Subcutaneous abdominal adipose tissue (tissue), 5 donors: ENCODE results near the gene LRTM2.

Source experiments
- H3K27ac ChIP-seq: one replicate; pipeline ENCODE4 v1.7.0; 2013; ENCODE audit warnings: low read depth, mild to moderate bottlenecking, inconsistent platforms, low read length, moderate library complexity
- H3K27me3 ChIP-seq, 5 donors: one replicate each; pipeline ENCODE4 v1.7.0; 2013; ENCODE audit warnings: low read length in 5 of 5, inconsistent platforms in 1 of 5; ENCODE audit not compliant: control insufficient read depth in 5 of 5, insufficient read depth in 4 of 5
- H3K36me3 ChIP-seq, 5 donors: one replicate each; pipeline ENCODE4 v1.7.0; 2013; ENCODE audit warnings: low read length in 5 of 5; ENCODE audit not compliant: control insufficient read depth in 5 of 5, insufficient read depth in 5 of 5
- H3K4me1 ChIP-seq, 5 donors: one replicate each; pipeline ENCODE4 v1.7.0; 2013; ENCODE audit warnings: low read length in 5 of 5, mild to moderate bottlenecking in 3 of 5, moderate library complexity in 1 of 5; ENCODE audit not compliant: control insufficient read depth in 5 of 5, insufficient read depth in 5 of 5
- H3K4me3 ChIP-seq, 5 donors: one replicate each; pipeline ENCODE4 v1.7.0; 2013; ENCODE audit warnings: low read length in 5 of 5, low read depth in 1 of 5
- H3K9ac ChIP-seq, 5 donors: one replicate each; pipeline ENCODE4 v1.7.0; 2013; ENCODE audit warnings: low read length in 5 of 5, mild to moderate bottlenecking in 4 of 5, moderate library complexity in 3 of 5
- H3K9me3 ChIP-seq, 5 donors: one replicate each; pipeline ENCODE4 v1.7.0; 2013; ENCODE audit warnings: low read length in 5 of 5; ENCODE audit not compliant: control insufficient read depth in 5 of 5
- donor health status: healthy.
- donor health status: healthy.
- donor health status: healthy.
- donor health status: healthy.
- donor health status: healthy.

Gene LRTM2

GRCh38 chr12:1797011-1797901 is 23.1 kb upstream of the LRTM2 start:
- H3K4me3 ChIP-seq = peak overlapping the region in 4 of 5 donors; percentile 74 to 81 (median 78)
- H3K36me3 ChIP-seq = no peaks in the 10 kb centered on the region
- H3K27ac ChIP-seq = peak overlapping the region; percentile 69
- no peaks in the 10 kb centered on the region for H3K27me3 ChIP-seq
- peak overlapping the region in 4 of 5 donors; percentile 73 to 90 (median 90) for H3K9ac ChIP-seq
- H3K9me3 ChIP-seq = no peaks in the 10 kb centered on the region
- H3K4me1 ChIP-seq = peaks cover 6 to 57% (median 45%) of the 10 kb centered on the region in 5 donors

GRCh38 chr12:1797991-1798640 is 22.2 kb upstream of the LRTM2 start:
- Histone ChIP-seq H3K9ac (peak overlapping the region in 1 of 5 donors; percentile 90), H3K36me3 (no peaks in the 10 kb centered on the region), H3K9me3 (no peaks in the 10 kb centered on the region), H3K4me1 (peaks cover 4 to 53% (median 37%) of the 10 kb centered on the region in 5 donors), H3K27me3 (no peaks in the 10 kb centered on the region), H3K4me3 (no peak overlapping the region), H3K27ac (no peak overlapping the region)

GRCh38 chr12:1798641-1799020 is 21.7 kb upstream of the LRTM2 start:
- Histone ChIP-seq H3K4me3 (no peak overlapping the region), H3K27me3 (no peaks in the 10 kb centered on the region)

GRCh38 chr12:1799051-1799881 is 21.1 kb upstream of the LRTM2 start:
- Histone ChIP-seq H3K27me3 (no peaks in the 10 kb centered on the region), H3K27ac (no peak overlapping the region), H3K9ac (no peak overlapping the region), H3K9me3 (no peaks in the 10 kb centered on the region), H3K36me3 (no peaks in the 10 kb centered on the region), H3K4me1 (peaks cover 4 to 43% (median 33%) of the 10 kb centered on the region in 5 donors), H3K4me3 (no peak overlapping the region)

More at GRCh38 chr12:1798641-1799020, 21.7 kb upstream of the LRTM2 start:
- H3K36me3 ChIP-seq = no peaks in the 10 kb centered on the region
- H3K4me1 ChIP-seq = peaks cover 4 to 50% (median 33%) of the 10 kb centered on the region in 5 donors
- no peak overlapping the region for H3K9ac ChIP-seq
- H3K9me3 ChIP-seq = no peaks in the 10 kb centered on the region
- no peak overlapping the region for H3K27ac ChIP-seq

- H3K36me3 ChIP-seq = no peaks in the 10 kb centered on the region
- no peak overlapping the region for H3K4me3 ChIP-seq
- no peak overlapping the region for H3K9ac ChIP-seq
- H3K27ac ChIP-seq = no peak overlapping the region
- H3K27me3 ChIP-seq = no peaks in the 10 kb centered on the region
- H3K9me3 ChIP-seq = no peaks in the 10 kb centered on the region
- peaks cover 4 to 42% (median 28%) of the 10 kb centered on the region in 5 donors for H3K4me1 ChIP-seq
These were observed 20.4 kb upstream of the LRTM2 start for GRCh38 chr12:1799882-1800400.

- Histone ChIP-seq H3K9ac (no peak overlapping the region), H3K4me1 (peaks cover 2 to 40% (median 26%) of the 10 kb centered on the region in 5 donors), H3K36me3 (no peaks in the 10 kb centered on the region), H3K27me3 (no peaks in the 10 kb centered on the region), H3K27ac (no peak overlapping the region), H3K9me3 (no peaks in the 10 kb centered on the region), H3K4me3 (no peak overlapping the region)
These were observed 19.7 kb upstream of the LRTM2 start for GRCh38 chr12:1800401-1801302.

GRCh38 chr12:1801303-1801975 is 18.9 kb upstream of the LRTM2 start:
- H3K27me3 ChIP-seq = no peaks in the 10 kb centered on the region
- peaks cover 0 to 40% (median 28%) of the 10 kb centered on the region in 5 donors for H3K4me1 ChIP-seq
- H3K9me3 ChIP-seq = no peaks in the 10 kb centered on the region
- no peaks in the 10 kb centered on the region for H3K36me3 ChIP-seq
- H3K27ac ChIP-seq = no peak overlapping the region
- no peak overlapping the region for H3K9ac ChIP-seq
- no peak overlapping the region for H3K4me3 ChIP-seq

GRCh38 chr12:1803736-1804135 is 16.6 kb upstream of the LRTM2 start:
- Histone ChIP-seq H3K36me3 (no peaks in the 10 kb centered on the region), H3K4me1 (peaks cover 0 to 27% (median 17%) of the 10 kb centered on the region in 5 donors), H3K9me3 (no peaks in the 10 kb centered on the region), H3K4me3 (no peak overlapping the region), H3K9ac (no peak overlapping the region), H3K27me3 (no peaks in the 10 kb centered on the region), H3K27ac (no peak overlapping the region)
